Activated CD8-positive, alpha-beta memory T cell treated with anti-CD3 and anti-CD28 coated beads, Interleukin-2, amount 10 ng/mL, durations not matched to agents 7 days and 5 days (primary cell): Measurements from ENCODE around the gene PCSK5. TPM values are rescaled to one million over a fixed set of nuclear protein-coding genes. Genes with fewer than 3 reads are reported as not detected.
A peak's percentile ranks its signal among the peaks of the same experiment; 100 is the strongest.
"Not testable (repeated sequence)": the region's sequence is repeated elsewhere in the genome, so short reads cannot be mapped to it uniquely, and the experiment has no call there.

Source experiments
- ATAC-seq: fragments of 150-1000 bp; cut with Tn5 transposase; one replicate; pipeline ENCODE4 v1.10.0; 2021; ENCODE audit warnings: moderate library complexity
- CTCF ChIA-PET: fragments of 350-600 bp; sonication (Branson Sonifier 250); formaldehyde crosslinking; loops from one replicate; lab custom pipeline; 2021; ENCODE audit warnings: antibody characterized with exemption; lab: Charles Lee
- DNase-seq: peaks from one replicate; pipeline ENCODE4 v3.0.0-alpha.2; 2020
- H3K27ac Mint-ChIP-seq: one replicate; pipeline ENCODE4 v1.8.0; 2021; ENCODE audit warnings: mild to moderate bottlenecking, mixed read lengths
- H3K27me3 Mint-ChIP-seq: one replicate; pipeline ENCODE4 v1.8.0; 2021; ENCODE audit warnings: mixed read lengths
- H3K36me3 Mint-ChIP-seq: one replicate; pipeline ENCODE4 v1.8.0; 2021; ENCODE audit warnings: mild to moderate bottlenecking, mixed read lengths
- H3K4me1 Mint-ChIP-seq: one replicate; pipeline ENCODE4 v1.8.0; 2021; ENCODE audit warnings: mixed read lengths
- H3K4me3 Mint-ChIP-seq: one replicate; pipeline ENCODE4 v1.8.0; 2021; ENCODE audit warnings: mild to moderate bottlenecking, moderate library complexity, mixed read lengths
- H3K9me3 Mint-ChIP-seq: one replicate; pipeline ENCODE4 v1.8.0; 2022; ENCODE audit warnings: low read depth, mixed read lengths
- total RNA-seq, 2 experiments: library from RNA; stranded (reverse); gene quantifications; one replicate each; pipeline ENCODE4 v1.2.3, GENCODE V29; 2021

PCSK5 gene
- total RNA-seq: 1 to 10 TPM; 1.1 to 2.0 TPM

- H3K9me3 Mint-ChIP-seq: no peaks in the 10 kb centered on the region
- peaks cover 14% of the 10 kb centered on the region for H3K4me1 Mint-ChIP-seq
- H3K27ac Mint-ChIP-seq: no peak within 1 kb of the TSS
- CTCF ChIA-PET: interaction anchor here (1.1 to 1.2 kb wide), 2 partner anchors 24 to 25 kb away, joined by 3 to 4 read pairs; no protein-coding TSS in a partner anchor
- DNase-seq: peak; percentile 88
- H3K4me3 Mint-ChIP-seq: peak within 1 kb of the TSS; percentile 79
- no peaks in the 10 kb centered on the region for H3K36me3 Mint-ChIP-seq
- peak; percentile 94 for ATAC-seq
- H3K27me3 Mint-ChIP-seq: peaks cover 49% of the 10 kb centered on the region
These were observed at the start of gene PCSK5 for GRCh38 chr9:75890472-75891276. Gene PCSK5 (plus strand): TSS chr9:75890673. CDS start chr9:75891182, 509 bp downstream.

GRCh38 chr9:75844321-75844720, 46.2 kb upstream of the PCSK5 start:
- no peaks in the 10 kb centered on the region for H3K36me3 Mint-ChIP-seq
- CTCF ChIA-PET: interaction anchor here (0.7 kb wide), 1 partner anchor 1435 kb away, joined by 3 read pairs; no protein-coding TSS in a partner anchor
- no peaks in the 10 kb centered on the region for H3K4me1 Mint-ChIP-seq
- no peak overlapping the region for H3K27ac Mint-ChIP-seq
- no peak for ATAC-seq
- no peak for DNase-seq
- no peaks in the 10 kb centered on the region for H3K9me3 Mint-ChIP-seq
- H3K27me3 Mint-ChIP-seq: peaks cover 2% of the 10 kb centered on the region
- no peak overlapping the region for H3K4me3 Mint-ChIP-seq

- CTCF ChIA-PET: no interaction called here
- H3K4me1 Mint-ChIP-seq: no peaks in the 10 kb centered on the region
- no peak for ATAC-seq
- no peak for DNase-seq
- peaks cover 2% of the 10 kb centered on the region for H3K27me3 Mint-ChIP-seq
- no peaks in the 10 kb centered on the region for H3K9me3 Mint-ChIP-seq
- H3K36me3 Mint-ChIP-seq: no peaks in the 10 kb centered on the region
- no peak overlapping the region for H3K27ac Mint-ChIP-seq
- no peak overlapping the region for H3K4me3 Mint-ChIP-seq
These were observed 44.7 kb upstream of the PCSK5 start for GRCh38 chr9:75845806-75846205.

- H3K4me1 Mint-ChIP-seq: no peaks in the 10 kb centered on the region
- CTCF ChIA-PET: interaction anchor here (1.7 to 2.8 kb wide), 2 partner anchors 14 to 20 kb away, joined by 3 to 9 read pairs; no protein-coding TSS in a partner anchor
- H3K27me3 Mint-ChIP-seq: peaks cover 2% of the 10 kb centered on the region
These were observed 43.4 kb upstream of the PCSK5 start for GRCh38 chr9:75847085-75847484.

GRCh38 chr9:75850459-75851200, 39.8 kb upstream of the PCSK5 start:
- CTCF ChIA-PET: no interaction called here
- ATAC-seq: no peak
- no peak for DNase-seq
- H3K27ac Mint-ChIP-seq: no peak overlapping the region
- no peak overlapping the region for H3K4me3 Mint-ChIP-seq
- no peaks in the 10 kb centered on the region for H3K4me1 Mint-ChIP-seq
- peaks cover 3% of the 10 kb centered on the region for H3K27me3 Mint-ChIP-seq
- H3K36me3 Mint-ChIP-seq: no peaks in the 10 kb centered on the region
- no peaks in the 10 kb centered on the region for H3K9me3 Mint-ChIP-seq

More at GRCh38 chr9:75847085-75847484, 43.4 kb upstream of the PCSK5 start:
- Mint-ChIP-seq H3K27ac (no peak overlapping the region), H3K9me3 (no peaks in the 10 kb centered on the region), H3K36me3 (no peaks in the 10 kb centered on the region), H3K4me3 (no peak overlapping the region)
- DNase-seq (no peak), ATAC-seq (no peak)

GRCh38 chr9:75851917-75852316, 38.6 kb upstream of the PCSK5 start:
- H3K4me3 Mint-ChIP-seq: no peak overlapping the region
- DNase-seq (no peak), ATAC-seq (no peak)
- no peak overlapping the region for H3K27ac Mint-ChIP-seq
- H3K4me1 Mint-ChIP-seq: no peaks in the 10 kb centered on the region
- CTCF ChIA-PET: no interaction called here
- H3K27me3 Mint-ChIP-seq: peaks cover 3% of the 10 kb centered on the region
- H3K36me3 Mint-ChIP-seq: no peaks in the 10 kb centered on the region
- H3K9me3 Mint-ChIP-seq: no peaks in the 10 kb centered on the region

GRCh38 chr9:75852746-75853145, 37.7 kb upstream of the PCSK5 start:
- ATAC-seq: no peak
- CTCF ChIA-PET: no interaction called here
- no peaks in the 10 kb centered on the region for H3K9me3 Mint-ChIP-seq
- no peaks in the 10 kb centered on the region for H3K36me3 Mint-ChIP-seq
- peaks cover 3% of the 10 kb centered on the region for H3K27me3 Mint-ChIP-seq
- no peak for DNase-seq
- H3K4me3 Mint-ChIP-seq: no peak overlapping the region
- no peaks in the 10 kb centered on the region for H3K4me1 Mint-ChIP-seq
- H3K27ac Mint-ChIP-seq: no peak overlapping the region

- DNase-seq: no peak
- Mint-ChIP-seq H3K9me3 (no peaks in the 10 kb centered on the region), H3K4me3 (no peak overlapping the region), H3K27ac (no peak overlapping the region), H3K36me3 (no peaks in the 10 kb centered on the region), H3K4me1 (no peaks in the 10 kb centered on the region), H3K27me3 (peaks cover 7% of the 10 kb centered on the region)
- no peak for ATAC-seq
- CTCF ChIA-PET: interaction anchor here (1.0 to 1.9 kb wide), 3 partner anchors 9 to 15 kb away, joined by 3 to 6 read pairs (median 3); no protein-coding TSS in a partner anchor
These were observed 35.0 kb upstream of the PCSK5 start for GRCh38 chr9:75855509-75855908.

- Mint-ChIP-seq H3K9me3 (no peaks in the 10 kb centered on the region), H3K27me3 (peaks cover 7% of the 10 kb centered on the region), H3K4me1 (no peaks in the 10 kb centered on the region), H3K4me3 (no peak overlapping the region), H3K36me3 (no peaks in the 10 kb centered on the region), H3K27ac (no peak overlapping the region)
- no peak for ATAC-seq
- DNase-seq: no peak
- CTCF ChIA-PET: no interaction called here
These were observed 31.9 kb upstream of the PCSK5 start for GRCh38 chr9:75858497-75859092.

GRCh38 chr9:75864266-75864665, 26.2 kb upstream of the PCSK5 start:
- Mint-ChIP-seq H3K27ac (no peak overlapping the region), H3K9me3 (no peaks in the 10 kb centered on the region), H3K4me3 (no peak overlapping the region), H3K36me3 (no peaks in the 10 kb centered on the region), H3K27me3 (no peaks in the 10 kb centered on the region), H3K4me1 (no peaks in the 10 kb centered on the region)
- CTCF ChIA-PET: interaction anchor here (0.9 to 1.0 kb wide), 2 partner anchors 9 to 438 kb away, joined by 3 read pairs; no protein-coding TSS in a partner anchor
- no peak for ATAC-seq
- no peak for DNase-seq

GRCh38 chr9:75866273-75866871, 24.1 kb upstream of the PCSK5 start:
- ATAC-seq (no peak), DNase-seq (peak; percentile 42)
- no peaks in the 10 kb centered on the region for H3K4me1 Mint-ChIP-seq
- CTCF ChIA-PET: interaction anchor here (0.6 to 1.7 kb wide), 15 partner anchors 9 to 1093 kb away, joined by 3 to 9 read pairs (median 4); partner anchors contain the start of gene PCSK5
- H3K9me3 Mint-ChIP-seq: no peaks in the 10 kb centered on the region
- H3K27ac Mint-ChIP-seq: no peak overlapping the region
- H3K36me3 Mint-ChIP-seq: no peaks in the 10 kb centered on the region
- H3K27me3 Mint-ChIP-seq: peaks cover 4% of the 10 kb centered on the region
- no peak overlapping the region for H3K4me3 Mint-ChIP-seq

- H3K27me3 Mint-ChIP-seq, ATAC-seq, DNase-seq, H3K27ac Mint-ChIP-seq, H3K9me3 Mint-ChIP-seq, H3K4me1 Mint-ChIP-seq, H3K4me3 Mint-ChIP-seq, H3K36me3 Mint-ChIP-seq, CTCF ChIA-PET: not testable (repeated sequence)
These were observed 21.9 kb upstream of the PCSK5 start for GRCh38 chr9:75868526-75868925.

- H3K27me3 Mint-ChIP-seq: peaks cover 4% of the 10 kb centered on the region
- CTCF ChIA-PET: no interaction called here
- no peak for DNase-seq
- H3K9me3 Mint-ChIP-seq: no peaks in the 10 kb centered on the region
- H3K4me3 Mint-ChIP-seq: no peak overlapping the region
- H3K4me1 Mint-ChIP-seq: no peaks in the 10 kb centered on the region
- no peak overlapping the region for H3K27ac Mint-ChIP-seq
- ATAC-seq: no peak
- no peaks in the 10 kb centered on the region for H3K36me3 Mint-ChIP-seq
These were observed 21.2 kb upstream of the PCSK5 start for GRCh38 chr9:75869236-75869635.
